Measurements from ENCODE around the gene FBXW9. TPM values are rescaled to one million over a fixed set of nuclear protein-coding genes. Genes with fewer than 3 reads are reported as not detected.

The FBXW9 gene
- total and polyA plus RNA-seq, 2 of the 8 experiments (the other 6 are each of a cell fraction or from before 2014, with no cell fraction given) = 10.8 to 30.1 TPM

DNA sequence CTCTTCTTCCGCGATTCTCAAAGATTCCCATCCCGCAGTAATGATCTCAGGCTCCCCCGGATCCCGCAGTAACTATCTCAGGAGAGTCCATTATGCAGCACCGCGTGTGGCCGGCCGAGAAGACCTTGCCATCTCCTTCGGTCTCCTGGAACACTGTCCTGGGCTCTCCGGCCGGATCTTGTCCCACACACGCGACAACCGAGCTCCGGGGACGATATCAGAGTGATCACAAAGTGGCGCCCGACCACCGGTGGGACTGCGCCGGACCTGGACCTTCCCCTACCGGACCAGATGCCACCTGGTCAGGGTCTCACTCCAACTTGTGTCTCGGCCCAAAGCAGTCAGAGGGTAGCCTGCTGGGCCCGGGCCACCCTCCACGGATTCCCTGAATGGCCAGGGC is 53.9 kb downstream of the FBXW9 start:
- H3K23ac ChIP-seq (ENCODE audit: insufficient read length) = no peak overlapping the region
- H2BK20ac ChIP-seq (ENCODE audit: low read length) = no peak overlapping the region
- no peaks in the 10 kb centered on the region for H3K79me1 ChIP-seq (ENCODE audit: low read depth, low read length)
- no peak overlapping the region for H3K56ac ChIP-seq (replicated peaks; ENCODE audit: insufficient read length, low read depth, low read length)
- no peak overlapping the region for H2BK5ac ChIP-seq (ENCODE audit: low read depth, low read length)
- H3K27ac ChIP-seq (ENCODE audit: low read depth, low read length) = no peak overlapping the region
- H2BK12ac ChIP-seq (ENCODE audit: low read depth, low read length) = no peak overlapping the region
- peaks cover 1% of the 10 kb centered on the region; the same call in 1 of the 2 replicates for H3K23me2 ChIP-seq (ENCODE audit: low read depth, low read length)
- H4K5ac ChIP-seq (ENCODE audit: insufficient read length, low read depth, low read length) = no peak overlapping the region
- H3K4me1 ChIP-seq (replicated peaks in 1 of 4; ENCODE audit: control insufficient read depth in 3 of 4, insufficient read depth in 4 of 4, low read length in 3 of 4) = no peaks in the 10 kb centered on the region; a peak in 2 of 7 replicates
- FAIRE-seq (no peak), DNase-seq (ENCODE audit: low read depth in 1 of 2, low spot score in 2 of 2) (no peak)
- no peaks in the 10 kb centered on the region for H3K27me3 ChIP-seq (replicated peaks in 1 of 4; ENCODE audit: control insufficient read depth in 3 of 4, extremely low read depth in 1 of 4, insufficient read depth in 3 of 4, low read length in 3 of 4)
- 94% methylated on average over 26 of the region's 26 CpGs; no CpG with 5 or more reads in 1 of the 2 experiments for WGBS, 2 experiments (ENCODE audit: extremely low coverage in 1 of 2, insufficient coverage in 1 of 2, insufficient read length in 1 of 2, insufficient replicate concordance in 2 of 2, low coverage in 1 of 2, low lambda C conversion rate in 2 of 2, missing lambda C conversion rate in 1 of 2)
- H4K20me1 ChIP-seq (replicated peaks in 1 of 2; ENCODE audit: control insufficient read depth in 1 of 2, insufficient read depth in 2 of 2, low read length in 2 of 2) = no peaks in the 10 kb centered on the region
- no peak overlapping the region for H4K91ac ChIP-seq (replicated peaks; ENCODE audit: insufficient read length, low read length)
- H3K79me2 ChIP-seq (ENCODE audit: control insufficient read depth in 1 of 2, insufficient read depth in 2 of 2, low read length in 2 of 2) = no peaks in the 10 kb centered on the region
- ChIA-PET CTCF (ENCODE audit: partially characterized antibody) (interaction anchor here (0.7 kb wide), 1 partner anchor 30 kb away, joined by 4 read pairs; no protein-coding TSS in a partner anchor), POLR2A (ENCODE audit: partially characterized antibody) (interaction anchor here (1.4 kb wide), 1 partner anchor 10 kb away, joined by 4 read pairs; no protein-coding TSS in a partner anchor)
- no peak overlapping the region for H2BK120ac ChIP-seq (replicated peaks; ENCODE audit: low read depth, low read length)
- no peak overlapping the region for H3K9ac ChIP-seq (replicated peaks in 1 of 4; ENCODE audit: extremely low read depth in 1 of 4, low read depth in 3 of 4, low read length in 3 of 4)
- no peaks in the 10 kb centered on the region for H3K9me3 ChIP-seq (ENCODE audit: insufficient read depth in 2 of 2, low read depth in 1 of 2, low read length in 1 of 2)
- H3K4me3 ChIP-seq (ENCODE audit: extremely low read depth in 1 of 4, insufficient read depth in 2 of 4, low read depth in 3 of 4, low read length in 4 of 4) = no peak overlapping the region
- no peak overlapping the region for H2AK5ac ChIP-seq (ENCODE audit: low read depth, low read length)
- no peak overlapping the region for H2BK15ac ChIP-seq (ENCODE audit: low read length)
- H3K36me3 ChIP-seq (ENCODE audit: control insufficient read depth in 2 of 4, insufficient read depth in 4 of 4, low read length in 3 of 4) = no peaks in the 10 kb centered on the region
- no peak overlapping the region for H3K4me2 ChIP-seq (ENCODE audit: insufficient read depth in 1 of 2, low read depth in 2 of 2, low read length in 2 of 2)
- no peak overlapping the region for H2AFZ ChIP-seq (ENCODE audit: low read length)
- H4K8ac ChIP-seq (ENCODE audit: extremely low read depth, insufficient read depth, low read length) = no peak overlapping the region
- no peak overlapping the region for H3K4ac ChIP-seq (replicated peaks; ENCODE audit: insufficient read length, low read depth, low read length)
- no peak overlapping the region for H3K14ac ChIP-seq (ENCODE audit: insufficient read length)
- no peak overlapping the region for H3K18ac ChIP-seq (ENCODE audit: extremely low read depth, low read length)
- TF ChIP-seq SP2 (IDR thresholded peaks at IDR 0.05; ENCODE audit: low read length) (no peak), GABPA (IDR thresholded peaks at IDR 0.05; ENCODE audit: borderline replicate concordance, insufficient read depth, low read length) (no peak), TBP (IDR thresholded peaks at IDR 0.05; ENCODE audit: low read depth, low read length) (no peak), KDM1A (IDR thresholded peaks at IDR 0.05; ENCODE audit: borderline replicate concordance, low read length) (no peak), POLR2A (IDR thresholded peaks at IDR 0.05; ENCODE audit: control extremely low read depth in 1 of 2, low read depth in 2 of 2, low read length in 2 of 2) (no peak), ASH2L (IDR thresholded peaks at IDR 0.05; ENCODE audit: low read length) (no peak), SIX5 (IDR thresholded peaks at IDR 0.05; ENCODE audit: low read depth, low read length) (no peak), EGR1 (IDR thresholded peaks at IDR 0.05; ENCODE audit: borderline replicate concordance, low read depth, low read length) (no peak), TCF12 (IDR thresholded peaks at IDR 0.05; ENCODE audit: low read depth, low read length) (no peak), RFX5 (IDR thresholded peaks at IDR 0.05; ENCODE audit: borderline replicate concordance, low read depth, low read length) (no peak), TAF7 (optimal IDR thresholded peaks at IDR 0.05; ENCODE audit: borderline replicate concordance, low read depth, low read length) (no peak)
- TF ChIP-seq, protein P1, sequence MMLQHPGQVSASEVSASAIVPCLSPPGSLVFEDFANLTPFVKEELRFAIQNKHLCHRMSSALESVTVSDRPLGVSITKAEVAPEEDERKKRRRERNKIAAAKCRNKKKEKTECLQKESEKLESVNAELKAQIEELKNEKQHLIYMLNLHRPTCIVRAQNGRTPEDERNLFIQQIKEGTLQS (IDR thresholded peaks at IDR 0.05; ENCODE audit: insufficient read depth, low read depth, low read length) = no peak
- TF ChIP-seq, protein P2, sequence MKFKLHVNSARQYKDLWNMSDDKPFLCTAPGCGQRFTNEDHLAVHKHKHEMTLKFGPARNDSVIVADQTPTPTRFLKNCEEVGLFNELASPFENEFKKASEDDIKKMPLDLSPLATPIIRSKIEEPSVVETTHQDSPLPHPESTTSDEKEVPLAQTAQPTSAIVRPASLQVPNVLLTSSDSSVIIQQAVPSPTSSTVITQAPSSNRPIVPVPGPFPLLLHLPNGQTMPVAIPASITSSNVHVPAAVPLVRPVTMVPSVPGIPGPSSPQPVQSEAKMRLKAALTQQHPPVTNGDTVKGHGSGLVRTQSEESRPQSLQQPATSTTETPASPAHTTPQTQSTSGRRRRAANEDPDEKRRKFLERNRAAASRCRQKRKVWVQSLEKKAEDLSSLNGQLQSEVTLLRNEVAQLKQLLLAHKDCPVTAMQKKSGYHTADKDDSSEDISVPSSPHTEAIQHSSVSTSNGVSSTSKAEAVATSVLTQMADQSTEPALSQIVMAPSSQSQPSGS (IDR thresholded peaks at IDR 0.05; ENCODE audit: low read length) = no peak

All from H1 (cell line).